ENCODE results near the gene AGBL1. TPM values are rescaled to one million over a fixed set of nuclear protein-coding genes. Genes with fewer than 3 reads are reported as not detected.
"Not testable (repeated sequence)": the region's sequence is repeated elsewhere in the genome, so short reads cannot be mapped to it uniquely, and the experiment has no call there.

The AGBL1 gene
- polyA plus RNA-seq, 4 donors = 0.01 to 0.04 TPM; not detected in 2

DNA sequence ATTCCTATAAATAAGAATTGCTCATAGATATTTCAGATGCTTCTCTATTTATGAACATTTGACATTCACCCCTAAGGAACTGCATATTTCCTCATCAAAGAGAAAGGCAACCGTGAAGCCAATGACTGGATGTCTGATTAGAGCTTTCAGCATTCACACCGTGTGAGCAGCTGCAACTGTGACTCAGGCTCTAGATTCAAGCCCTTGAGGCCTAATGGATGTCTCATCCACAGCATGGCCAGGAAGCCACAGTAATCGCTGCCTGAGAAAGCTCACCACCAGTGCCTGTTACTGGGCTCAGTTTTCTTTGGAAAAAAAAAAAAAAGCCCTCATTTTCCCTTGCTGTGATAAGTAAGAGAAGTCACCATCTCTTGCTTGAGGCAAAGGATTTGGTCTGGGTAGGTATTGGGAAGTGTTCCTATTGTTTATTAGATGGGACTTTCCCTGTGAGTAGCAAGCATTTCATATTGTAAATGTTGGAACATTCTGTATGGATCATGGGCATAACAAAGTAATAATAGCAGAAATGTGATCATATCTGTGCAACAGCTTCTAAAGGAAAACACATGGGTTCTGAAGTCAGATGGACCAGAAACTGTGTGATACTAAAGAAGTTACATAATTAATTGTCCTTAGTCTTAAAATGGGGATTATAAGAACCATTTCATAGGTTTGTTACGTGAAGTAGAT is 783.7 kb downstream of the AGBL1 start:
- DNase-seq (no peak), FAIRE-seq (no peak)
- Histone ChIP-seq H3K9me3 (ENCODE audit: control insufficient read depth in 2 of 2, insufficient read depth in 1 of 2, low read depth in 1 of 2, low read length in 1 of 2) (no peaks in the 10 kb centered on the region), H3K4me3 (ENCODE audit: low read depth in 1 of 3, low read length in 3 of 3) (no peak overlapping the region), H3K27ac (ENCODE audit: low read depth in 1 of 3, low read length in 2 of 3) (no peak overlapping the region), H3K4me1 (ENCODE audit: control insufficient read depth in 3 of 3, insufficient read depth in 2 of 3, low read depth in 1 of 3, low read length in 2 of 3) (no peaks in the 10 kb centered on the region), H3K36me3 (ENCODE audit: control insufficient read depth in 3 of 3, insufficient read depth in 2 of 3, low read depth in 1 of 3, low read length in 3 of 3) (no peaks in the 10 kb centered on the region), H3K27me3 (ENCODE audit: control insufficient read depth in 3 of 3, insufficient read depth in 3 of 3, low read length in 3 of 3) (no peaks in the 10 kb centered on the region)
- 79 to 82% (median 81%) methylated on average over 4 of the region's 4 CpGs for WGBS, 3 donors

GRCh38 chr15:86865920-86866319 is 786.2 kb downstream of the AGBL1 start:
- Histone ChIP-seq H3K27me3 (ENCODE audit: control insufficient read depth in 3 of 3, insufficient read depth in 3 of 3, low read length in 3 of 3) (no peaks in the 10 kb centered on the region), H3K36me3 (ENCODE audit: control insufficient read depth in 3 of 3, insufficient read depth in 2 of 3, low read depth in 1 of 3, low read length in 3 of 3) (no peaks in the 10 kb centered on the region), H3K4me1 (ENCODE audit: control insufficient read depth in 3 of 3, insufficient read depth in 2 of 3, low read depth in 1 of 3, low read length in 2 of 3) (no peaks in the 10 kb centered on the region), H3K9me3 (ENCODE audit: control insufficient read depth in 2 of 2, insufficient read depth in 1 of 2, low read depth in 1 of 2, low read length in 1 of 2) (no peaks in the 10 kb centered on the region), H3K4me3 (ENCODE audit: low read depth in 1 of 3, low read length in 3 of 3) (no peak overlapping the region), H3K27ac (ENCODE audit: low read depth in 1 of 3, low read length in 2 of 3) (no peak overlapping the region)
- DNase-seq (no peak), FAIRE-seq (no peak)

GRCh38 chr15:86870846-86871245 is 791.2 kb downstream of the AGBL1 start:
- DNase-seq (no peak), FAIRE-seq (no peak)
- Histone ChIP-seq H3K36me3 (ENCODE audit: control insufficient read depth in 3 of 3, insufficient read depth in 2 of 3, low read depth in 1 of 3, low read length in 3 of 3) (no peaks in the 10 kb centered on the region), H3K27me3 (ENCODE audit: control insufficient read depth in 3 of 3, insufficient read depth in 3 of 3, low read length in 3 of 3) (no peaks in the 10 kb centered on the region), H3K27ac (ENCODE audit: low read depth in 1 of 3, low read length in 2 of 3) (no peak overlapping the region), H3K9me3 (ENCODE audit: control insufficient read depth in 2 of 2, insufficient read depth in 1 of 2, low read depth in 1 of 2, low read length in 1 of 2) (no peaks in the 10 kb centered on the region), H3K4me3 (ENCODE audit: low read depth in 1 of 3, low read length in 3 of 3) (no peak overlapping the region), H3K4me1 (ENCODE audit: control insufficient read depth in 3 of 3, insufficient read depth in 2 of 3, low read depth in 1 of 3, low read length in 2 of 3) (no peaks in the 10 kb centered on the region)
- WGBS, 3 donors = 52 to 64% (median 60%) methylated on average over 3 of the region's 3 CpGs

- H3K9me3 ChIP-seq (ENCODE audit: control insufficient read depth in 2 of 2, insufficient read depth in 1 of 2, low read depth in 1 of 2, low read length in 1 of 2) = no peaks in the 10 kb centered on the region
- no peaks in the 10 kb centered on the region for H3K36me3 ChIP-seq (ENCODE audit: control insufficient read depth in 3 of 3, insufficient read depth in 2 of 3, low read depth in 1 of 3, low read length in 3 of 3)
- H3K27ac ChIP-seq (ENCODE audit: low read depth in 1 of 3, low read length in 2 of 3) = no peak overlapping the region
- no peak for DNase-seq
- no peaks in the 10 kb centered on the region for H3K27me3 ChIP-seq (ENCODE audit: control insufficient read depth in 3 of 3, insufficient read depth in 3 of 3, low read length in 3 of 3)
- no peak for FAIRE-seq
- WGBS, 3 donors = 84 to 90% (median 85%) methylated on average over 4 of the region's 4 CpGs
- H3K4me1 ChIP-seq (ENCODE audit: control insufficient read depth in 3 of 3, insufficient read depth in 2 of 3, low read depth in 1 of 3, low read length in 2 of 3) = no peaks in the 10 kb centered on the region
- H3K4me3 ChIP-seq (ENCODE audit: low read depth in 1 of 3, low read length in 3 of 3) = no peak overlapping the region
Measured at GRCh38 chr15:86871964-86872363, 792.3 kb downstream of the AGBL1 start.

GRCh38 chr15:86872782-86873181 is 793.1 kb downstream of the AGBL1 start:
- Histone ChIP-seq H3K27me3 (ENCODE audit: control insufficient read depth in 3 of 3, insufficient read depth in 3 of 3, low read length in 3 of 3) (no peaks in the 10 kb centered on the region), H3K9me3 (ENCODE audit: control insufficient read depth in 2 of 2, insufficient read depth in 1 of 2, low read depth in 1 of 2, low read length in 1 of 2) (no peaks in the 10 kb centered on the region), H3K4me1 (ENCODE audit: control insufficient read depth in 3 of 3, insufficient read depth in 2 of 3, low read depth in 1 of 3, low read length in 2 of 3) (no peaks in the 10 kb centered on the region), H3K36me3 (ENCODE audit: control insufficient read depth in 3 of 3, insufficient read depth in 2 of 3, low read depth in 1 of 3, low read length in 3 of 3) (no peaks in the 10 kb centered on the region), H3K27ac (ENCODE audit: low read depth in 1 of 3, low read length in 2 of 3) (no peak overlapping the region), H3K4me3 (ENCODE audit: low read depth in 1 of 3, low read length in 3 of 3) (no peak overlapping the region)
- FAIRE-seq (no peak), DNase-seq (no peak)
- 76 to 84% (median 76%) methylated on average over 1 of the region's 1 CpG for WGBS, 3 donors

DNA sequence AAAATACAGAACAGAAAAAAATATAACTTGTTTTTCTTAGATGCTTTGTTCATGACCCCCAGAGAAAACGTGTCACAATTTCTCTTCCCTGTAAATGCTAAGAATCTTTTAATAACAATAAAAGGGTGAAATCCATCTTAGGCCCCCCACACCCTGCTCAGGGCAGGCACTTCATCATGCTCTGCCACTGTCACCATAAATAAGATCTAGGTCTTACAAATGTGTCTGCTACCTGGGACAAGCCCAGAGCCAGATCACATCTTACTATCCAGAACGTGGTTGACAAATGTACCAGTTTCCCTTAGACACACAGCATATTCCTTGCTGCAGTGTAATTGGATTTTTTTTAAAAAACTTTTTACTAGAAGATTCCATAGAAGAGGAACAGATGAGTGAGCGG is 795.4 kb downstream of the AGBL1 start:
- FAIRE-seq (no peak), DNase-seq (no peak)
- no peak overlapping the region for H3K27ac ChIP-seq (ENCODE audit: low read depth in 1 of 3, low read length in 2 of 3)
- H3K9me3 ChIP-seq (ENCODE audit: control insufficient read depth in 2 of 2, insufficient read depth in 1 of 2, low read depth in 1 of 2, low read length in 1 of 2) = no peaks in the 10 kb centered on the region
- H3K4me1 ChIP-seq (ENCODE audit: control insufficient read depth in 3 of 3, insufficient read depth in 2 of 3, low read depth in 1 of 3, low read length in 2 of 3) = no peaks in the 10 kb centered on the region
- no peaks in the 10 kb centered on the region for H3K36me3 ChIP-seq (ENCODE audit: control insufficient read depth in 3 of 3, insufficient read depth in 2 of 3, low read depth in 1 of 3, low read length in 3 of 3)
- H3K27me3 ChIP-seq (ENCODE audit: control insufficient read depth in 3 of 3, insufficient read depth in 3 of 3, low read length in 3 of 3) = no peaks in the 10 kb centered on the region
- WGBS, 3 donors = 78 to 89% (median 84%) methylated on average over 3 of the region's 3 CpGs
- no peak overlapping the region for H3K4me3 ChIP-seq (ENCODE audit: low read depth in 1 of 3, low read length in 3 of 3)

DNA sequence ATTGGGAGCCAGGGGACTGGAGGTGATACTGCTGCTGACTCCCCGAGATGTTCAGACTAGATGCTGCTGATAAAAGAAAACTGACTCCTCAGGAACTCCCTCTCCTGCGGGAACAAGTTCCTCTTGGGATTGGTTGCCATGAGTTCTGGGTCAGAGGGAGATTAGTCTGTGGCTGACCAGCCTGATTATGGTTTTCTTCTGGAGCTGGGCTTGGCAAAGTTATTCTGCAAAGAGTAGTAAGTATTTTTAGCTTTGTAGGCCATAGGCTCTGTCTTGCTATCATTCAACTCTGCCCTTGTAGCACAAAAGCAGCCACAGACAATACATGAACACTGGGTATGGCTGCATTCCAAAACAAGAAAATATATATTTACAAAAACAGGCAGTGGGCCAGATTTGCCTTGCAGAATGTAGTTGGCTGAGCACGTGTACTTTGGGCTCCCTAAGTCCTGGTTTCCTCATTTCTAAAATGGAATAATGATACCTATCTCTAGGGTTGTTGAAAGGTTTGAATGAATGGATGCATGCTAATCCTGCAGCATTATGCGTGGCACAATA is 796.8 kb downstream of the AGBL1 start:
- H3K4me3 ChIP-seq (ENCODE audit: low read depth in 1 of 3, low read length in 3 of 3) = no peak overlapping the region
- no peaks in the 10 kb centered on the region for H3K4me1 ChIP-seq (ENCODE audit: control insufficient read depth in 3 of 3, insufficient read depth in 2 of 3, low read depth in 1 of 3, low read length in 2 of 3)
- H3K27me3 ChIP-seq (ENCODE audit: control insufficient read depth in 3 of 3, insufficient read depth in 3 of 3, low read length in 3 of 3) = no peaks in the 10 kb centered on the region
- DNase-seq (no peak), FAIRE-seq (no peak)
- WGBS, 3 donors = 68 to 80% (median 77%) methylated on average over 4 of the region's 4 CpGs
- H3K36me3 ChIP-seq (ENCODE audit: control insufficient read depth in 3 of 3, insufficient read depth in 2 of 3, low read depth in 1 of 3, low read length in 3 of 3) = no peaks in the 10 kb centered on the region
- H3K9me3 ChIP-seq (ENCODE audit: control insufficient read depth in 2 of 2, insufficient read depth in 1 of 2, low read depth in 1 of 2, low read length in 1 of 2) = no peaks in the 10 kb centered on the region
- no peak overlapping the region for H3K27ac ChIP-seq (ENCODE audit: low read depth in 1 of 3, low read length in 2 of 3)

- DNase-seq = peak; percentile 13 to 21
Measured at GRCh38 chr15:86877171-86877631, 797.5 kb downstream of the AGBL1 start.

DNA sequence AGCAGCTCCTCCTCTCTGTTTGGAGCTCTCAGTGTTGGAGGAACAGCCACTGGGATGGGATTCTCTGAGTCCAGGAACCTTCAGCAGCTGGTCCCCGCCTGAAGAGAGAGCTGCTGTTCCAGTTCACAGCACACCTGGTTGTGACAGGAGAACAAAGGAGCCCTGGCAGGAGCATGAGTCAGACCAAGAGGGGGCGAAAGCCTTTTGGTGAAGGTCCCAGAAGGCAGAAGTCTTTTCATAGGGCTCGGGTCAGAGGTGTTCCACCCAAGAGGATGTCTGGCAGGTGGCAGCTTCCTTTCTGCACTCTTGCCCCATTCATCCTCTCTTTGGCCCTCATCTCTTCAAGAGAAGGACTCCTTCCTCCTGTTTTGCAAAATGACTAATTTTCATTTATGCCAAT is 799.2 kb downstream of the AGBL1 start:
- not testable (repeated sequence) for H3K27ac ChIP-seq (ENCODE audit: low read depth in 1 of 3, low read length in 2 of 3); H3K9me3 ChIP-seq (ENCODE audit: control insufficient read depth in 2 of 2, insufficient read depth in 1 of 2, low read depth in 1 of 2, low read length in 1 of 2); DNase-seq; H3K36me3 ChIP-seq (ENCODE audit: control insufficient read depth in 3 of 3, insufficient read depth in 2 of 3, low read depth in 1 of 3, low read length in 3 of 3); H3K4me1 ChIP-seq (ENCODE audit: control insufficient read depth in 3 of 3, insufficient read depth in 2 of 3, low read depth in 1 of 3, low read length in 2 of 3); H3K27me3 ChIP-seq (ENCODE audit: control insufficient read depth in 3 of 3, insufficient read depth in 3 of 3, low read length in 3 of 3); FAIRE-seq; H3K4me3 ChIP-seq (ENCODE audit: low read depth in 1 of 3, low read length in 3 of 3)
- 36 to 66% (median 47%) methylated on average over 3 of the region's 3 CpGs for WGBS, 3 donors

More at GRCh38 chr15:86877171-86877631, 797.5 kb downstream of the AGBL1 start:
- no peak for FAIRE-seq
- Histone ChIP-seq H3K4me1 (ENCODE audit: control insufficient read depth in 3 of 3, insufficient read depth in 2 of 3, low read depth in 1 of 3, low read length in 2 of 3) (no peaks in the 10 kb centered on the region), H3K27ac (ENCODE audit: low read depth in 1 of 3, low read length in 2 of 3) (no peak overlapping the region), H3K9me3 (ENCODE audit: control insufficient read depth in 2 of 2, insufficient read depth in 1 of 2, low read depth in 1 of 2, low read length in 1 of 2) (no peaks in the 10 kb centered on the region), H3K27me3 (ENCODE audit: control insufficient read depth in 3 of 3, insufficient read depth in 3 of 3, low read length in 3 of 3) (no peaks in the 10 kb centered on the region), H3K36me3 (ENCODE audit: control insufficient read depth in 3 of 3, insufficient read depth in 2 of 3, low read depth in 1 of 3, low read length in 3 of 3) (no peaks in the 10 kb centered on the region), H3K4me3 (ENCODE audit: low read depth in 1 of 3, low read length in 3 of 3) (no peak overlapping the region)
- 43 to 70% (median 63%) methylated on average over 2 of the region's 2 CpGs for WGBS, 3 donors
